GM19468 (cell line): ENCODE measurements around the gene PITX3.

Experiments
- ATAC-seq: cut with Tn5 transposase; IDR thresholded peaks from one replicate; pipeline ENCODE4 v1.9.1; 2021; ENCODE audit warnings: mild to moderate bottlenecking, moderate library complexity, moderate number of reproducible peaks; ENCODE audit not compliant: unreplicated experiment; ENCODE audit errors: extremely low read depth

Gene PITX3

DNA sequence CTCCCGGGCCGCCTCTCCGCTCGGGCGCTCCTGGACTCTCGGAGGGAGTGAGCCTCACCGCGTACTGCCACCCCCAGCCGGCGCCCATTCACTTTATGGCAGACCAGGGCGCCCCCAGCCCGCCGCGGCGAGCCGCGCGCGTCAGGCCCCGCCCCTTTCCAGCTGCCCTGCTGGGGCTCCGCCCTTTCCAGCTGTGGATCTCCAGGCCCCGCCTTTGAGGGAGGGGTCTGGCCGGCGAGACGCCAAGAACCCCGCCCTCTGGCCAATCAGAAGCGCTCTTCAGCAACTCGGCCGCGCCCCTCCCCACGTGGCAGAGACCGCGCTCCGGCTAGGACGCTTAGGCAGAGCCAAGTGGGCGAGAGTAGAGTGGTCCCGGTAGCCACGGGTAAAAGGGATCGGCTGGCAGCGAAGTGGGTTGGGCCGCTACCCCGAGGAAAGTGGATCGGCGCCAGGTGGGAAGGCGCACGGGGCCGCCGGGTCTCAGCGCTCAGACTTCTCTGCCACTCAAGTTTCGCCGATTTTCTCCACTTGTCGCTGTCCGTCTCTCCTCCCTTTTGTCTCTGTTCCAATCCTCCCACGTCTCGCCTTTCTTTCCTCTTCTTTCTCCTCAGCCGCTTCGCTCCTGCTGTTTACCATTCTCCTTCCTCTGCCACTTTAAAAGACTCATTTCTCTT lies at the start of gene PITX3:
PITX3 (minus strand) TSS at position 69 of the 674 bp plus-strand sequence. CDS start 9,432 bp downstream, outside the sequence.
- peak; percentile 24 for ATAC-seq

DNA sequence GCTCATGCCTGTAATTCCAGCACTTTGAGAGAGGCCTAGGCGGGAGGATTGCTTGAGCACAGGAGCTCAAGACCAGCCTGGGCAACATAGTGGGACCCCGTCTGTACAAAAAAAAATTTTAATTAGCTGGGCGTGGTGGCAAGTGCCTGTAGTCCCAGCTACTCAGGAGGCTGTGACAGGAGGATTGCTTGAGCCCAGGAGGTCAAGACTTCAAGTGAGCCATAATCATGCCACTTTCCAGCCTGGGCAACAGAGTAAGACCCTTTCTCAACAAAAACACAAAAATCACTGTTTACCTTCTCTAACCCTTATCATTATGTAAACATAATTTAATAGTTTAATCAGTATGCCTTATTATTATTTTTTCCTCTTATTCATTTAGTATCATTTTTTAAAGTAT lies 48.5 kb upstream of the PITX3 start:
- ATAC-seq, result no peak

DNA sequence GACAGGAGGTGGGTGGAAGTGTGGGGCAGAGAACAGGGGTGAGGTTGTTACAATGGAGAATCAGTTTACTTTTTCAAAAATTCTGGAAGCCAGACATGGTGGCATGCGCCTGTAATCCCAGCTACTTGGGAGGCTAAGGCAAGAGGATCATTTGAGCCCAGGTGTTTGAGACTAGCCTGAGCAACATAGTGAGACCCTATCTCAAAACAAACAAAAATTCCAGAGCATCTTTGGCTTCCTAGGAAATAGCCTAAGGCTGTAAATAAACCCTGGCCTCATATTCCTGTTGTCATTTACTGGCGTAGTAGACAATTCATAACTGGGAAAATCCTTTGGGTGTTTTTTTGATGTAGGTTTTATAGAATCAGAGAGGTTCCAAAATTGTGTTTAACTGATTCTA lies 48.0 kb upstream of the PITX3 start:
- ATAC-seq, result no peak

DNA sequence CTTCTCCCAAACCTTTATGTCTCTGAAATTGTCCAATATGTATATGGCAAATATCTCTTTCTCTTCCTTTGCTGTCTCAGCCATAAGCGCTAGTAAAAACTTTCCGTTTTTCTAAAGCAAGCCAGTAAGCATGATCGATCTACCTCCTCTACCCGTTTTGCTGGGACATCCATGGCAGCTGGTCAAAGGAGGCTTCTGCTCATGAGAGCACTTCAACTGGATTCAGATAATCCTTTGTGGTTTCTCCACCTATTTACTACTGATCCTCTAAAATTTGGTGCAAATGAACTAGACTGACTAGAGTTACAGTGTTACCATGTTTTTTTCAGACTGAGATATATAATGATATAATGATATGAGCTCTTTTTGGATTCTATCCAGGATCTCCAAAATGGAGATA lies 46.7 kb upstream of the PITX3 start:
- ATAC-seq, result no peak

GRCh38 chr10:102287538-102287937 lies 46.2 kb upstream of the PITX3 start:
- no peak for ATAC-seq

- no peak for ATAC-seq
Measured at GRCh38 chr10:102286216-102286615, 44.9 kb upstream of the PITX3 start.

DNA sequence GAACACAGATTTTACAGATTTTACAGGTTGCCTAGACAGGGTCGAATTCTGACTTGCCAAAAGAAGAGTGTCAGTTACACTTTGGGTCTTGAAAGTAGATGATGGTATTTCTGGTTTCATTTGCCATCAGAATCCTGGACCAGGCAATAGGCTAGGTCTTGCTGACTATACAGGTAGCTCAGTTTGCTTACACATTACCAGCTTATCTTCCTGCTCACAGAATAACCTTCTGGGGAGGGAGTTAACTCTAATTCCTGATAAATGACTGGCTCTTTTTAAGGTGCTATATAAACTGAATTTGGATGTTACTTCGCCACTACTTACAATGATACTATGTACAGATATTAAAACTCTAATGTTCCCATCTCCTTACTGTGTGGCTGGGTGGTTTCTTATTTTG lies 43.8 kb upstream of the PITX3 start:
- ATAC-seq, result no peak

- no peak for ATAC-seq
Measured at GRCh38 chr10:102284531-102284930, 43.2 kb upstream of the PITX3 start.

- ATAC-seq, result no peak
Measured at GRCh38 chr10:102283890-102284289, 42.6 kb upstream of the PITX3 start.

DNA sequence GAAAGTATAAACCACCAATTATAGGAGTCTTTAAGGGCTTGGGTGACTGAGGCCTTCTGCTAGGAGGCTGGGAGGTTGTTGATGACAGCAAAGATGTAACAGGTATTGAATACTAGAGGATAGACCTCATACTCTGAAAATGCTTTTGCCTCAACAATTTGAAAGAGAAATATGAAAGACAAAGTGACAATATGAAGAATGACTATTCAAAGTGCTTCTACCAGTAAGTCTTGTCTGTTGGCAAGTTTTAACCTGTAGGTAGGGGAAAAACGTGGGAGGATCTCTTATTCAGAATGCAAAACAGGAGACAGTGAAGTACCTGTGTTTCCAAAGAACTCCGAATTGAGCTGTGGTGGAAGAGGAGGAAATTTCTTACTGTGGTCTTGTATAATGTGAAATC lies 42.2 kb upstream of the PITX3 start:
- ATAC-seq, result no peak

- ATAC-seq, result no peak
Measured at GRCh38 chr10:102281102-102281487, 39.8 kb upstream of the PITX3 start.

- ATAC-seq, result no peak
Measured at GRCh38 chr10:102280397-102281101, 39.2 kb upstream of the PITX3 start.

DNA sequence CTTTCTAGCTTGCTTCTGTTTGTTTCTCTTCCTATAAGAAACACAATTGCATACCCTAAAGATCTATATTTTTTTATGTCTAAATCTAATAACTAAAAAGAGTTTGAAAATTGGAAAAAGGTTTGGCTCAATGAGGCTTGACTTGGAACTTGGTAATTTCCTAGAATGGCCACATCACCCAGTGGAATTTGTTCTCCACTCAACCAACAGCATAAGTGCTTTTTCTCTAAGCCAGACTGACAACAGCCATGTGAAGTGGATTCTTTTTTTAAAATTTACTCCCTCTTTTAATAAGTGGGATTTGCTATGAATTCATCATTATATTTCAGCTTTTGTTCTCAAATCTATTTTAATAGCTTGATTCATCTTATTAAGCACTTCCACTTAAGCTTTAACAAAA lies 37.8 kb upstream of the PITX3 start:
- ATAC-seq, result no peak

GRCh38 chr10:102275343-102275742 lies 34.0 kb upstream of the PITX3 start:
- no peak for ATAC-seq

DNA sequence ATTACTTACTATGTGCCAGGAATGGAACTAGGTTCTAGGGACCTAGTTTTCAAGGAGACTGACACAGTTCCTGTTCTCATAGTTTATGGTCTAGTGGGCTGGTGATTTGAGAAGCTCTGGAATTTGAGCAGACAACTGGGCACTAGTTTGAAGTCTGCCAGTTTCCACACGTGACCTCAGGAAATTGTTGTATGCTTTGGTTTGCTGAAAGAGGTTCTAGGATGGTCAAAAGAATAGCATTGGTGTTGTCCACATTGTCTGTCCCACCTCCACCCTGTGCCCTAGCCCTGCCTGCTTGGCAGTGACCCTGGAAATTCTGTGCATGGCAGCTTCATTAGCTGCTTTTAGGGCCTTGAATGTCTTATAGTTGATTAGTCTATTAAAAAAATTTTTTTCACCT lies 32.8 kb upstream of the PITX3 start:
- ATAC-seq, result no peak

DNA sequence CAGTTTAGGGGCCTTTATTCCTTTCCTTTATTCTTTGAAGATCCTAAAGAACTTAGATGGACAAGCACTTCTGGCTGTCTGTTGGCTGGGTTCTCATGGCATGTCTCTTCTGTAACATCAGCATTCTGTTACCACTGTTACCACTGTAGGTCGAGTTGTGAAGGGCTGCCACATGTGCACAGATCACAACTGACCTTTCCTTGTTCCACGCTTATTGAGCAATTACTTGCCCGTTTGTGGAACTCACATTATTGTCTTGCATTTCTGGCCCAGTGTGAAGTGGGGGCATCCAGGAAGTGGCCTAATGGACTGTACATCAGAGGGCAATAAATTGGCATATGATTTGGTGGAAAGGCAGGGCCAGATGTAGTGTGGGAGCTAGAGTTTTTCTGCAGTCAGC lies 27.7 kb upstream of the PITX3 start:
- ATAC-seq, result no peak

DNA sequence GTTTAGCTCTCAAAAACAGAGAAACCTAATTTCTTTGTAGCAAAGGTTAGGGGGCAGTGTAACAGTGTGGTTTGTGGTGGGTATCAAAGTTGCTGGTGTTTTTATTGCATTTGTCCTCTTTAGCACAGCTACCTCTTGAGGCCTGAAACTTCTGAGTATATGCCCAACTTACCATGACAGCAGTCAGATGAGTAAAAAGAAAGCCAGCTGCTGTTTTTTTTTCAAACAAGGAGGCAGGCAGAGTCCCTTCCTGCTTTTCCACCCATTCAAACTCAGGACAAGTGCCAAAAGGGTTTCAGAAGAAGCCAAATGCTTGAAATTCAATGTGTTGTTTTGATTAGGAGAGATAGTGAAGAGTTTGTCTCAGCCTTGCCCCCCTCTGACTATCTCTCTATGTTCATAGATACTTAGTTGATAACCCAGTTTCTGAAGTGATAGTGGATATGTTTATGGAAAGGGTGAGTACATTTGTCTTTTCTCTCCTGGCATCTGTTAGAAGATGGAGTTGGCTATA lies 27.1 kb upstream of the PITX3 start:
- ATAC-seq, result no peak

GRCh38 chr10:102267748-102268147 lies 26.4 kb upstream of the PITX3 start:
- ATAC-seq, result no peak

DNA sequence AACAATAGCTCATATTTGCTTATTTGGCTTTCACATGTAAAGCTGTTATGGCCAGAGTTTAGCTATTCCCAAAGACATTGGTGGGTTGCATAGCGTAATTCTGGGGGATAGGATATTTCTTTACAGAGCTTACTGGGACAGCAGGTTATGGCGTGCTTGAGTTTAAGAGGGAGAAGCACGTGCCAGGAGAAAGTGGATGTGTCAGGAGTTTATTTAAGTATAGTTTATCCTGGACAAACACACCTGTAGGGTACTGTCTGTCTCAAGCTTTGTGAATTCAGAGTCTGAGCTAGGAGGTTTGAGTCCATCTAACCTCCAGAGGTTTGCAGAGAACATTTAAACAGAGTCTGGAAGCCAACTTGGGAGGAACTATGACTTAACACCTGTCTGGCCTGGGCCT lies 25.4 kb upstream of the PITX3 start:
- ATAC-seq, result no peak

- no peak for ATAC-seq
Measured at GRCh38 chr10:102264371-102264770, 23.1 kb upstream of the PITX3 start.

DNA sequence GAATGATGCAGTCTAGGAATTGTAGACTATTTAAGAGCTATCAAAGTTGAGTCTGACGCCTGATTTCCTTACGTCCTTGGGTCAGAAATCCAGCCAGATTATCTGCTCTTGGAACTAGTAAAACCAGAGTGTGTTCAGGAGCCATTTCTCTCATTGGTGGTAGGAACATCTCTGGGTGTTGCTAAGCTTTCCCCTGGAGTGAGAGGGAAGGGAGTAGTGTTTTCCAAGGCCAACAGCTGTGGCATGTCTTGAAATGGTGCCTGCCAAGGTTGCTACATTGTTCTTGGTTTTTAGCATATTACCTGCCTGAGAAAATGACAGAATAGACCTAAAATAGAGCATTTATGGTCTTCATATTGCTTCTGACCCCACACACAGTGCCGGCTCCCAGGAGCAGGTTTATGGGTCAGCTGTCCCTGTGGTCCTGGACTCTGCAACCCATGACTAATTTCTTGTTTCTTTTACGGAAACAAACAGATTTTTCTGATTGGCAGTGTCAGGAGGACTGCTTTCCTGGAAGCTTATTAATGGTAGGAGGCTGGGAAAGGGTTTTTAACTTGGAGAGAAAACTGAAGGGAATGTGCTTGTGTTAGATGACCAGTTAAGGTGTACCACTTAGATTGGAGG lies 21.5 kb upstream of the PITX3 start:
- ATAC-seq, result no peak
